HUES64 (cell line): ENCODE measurements around the gene FSD1.

ENCODE experiments used
- H3K27ac ChIP-seq: 2 replicates; pipeline ENCODE4 v1.7.0; 2013; ENCODE audit warnings: low read depth, low read length, inconsistent platforms
- H3K27me3 ChIP-seq: 2 replicates; pipeline ENCODE4 v1.6.1; 2013; ENCODE audit warnings: mild to moderate bottlenecking, low read length; ENCODE audit not compliant: insufficient read depth
- H3K36me3 ChIP-seq: 2 replicates; pipeline ENCODE4 v1.6.1; 2013; ENCODE audit warnings: mild to moderate bottlenecking, low read length; ENCODE audit not compliant: insufficient read depth
- H3K4me1 ChIP-seq: 2 replicates; pipeline ENCODE4 v1.6.1; 2013; ENCODE audit warnings: mild to moderate bottlenecking, low read length, moderate library complexity; ENCODE audit not compliant: insufficient read depth
- H3K4me3 ChIP-seq: 2 replicates; pipeline ENCODE4 v1.5.1; 2013; ENCODE audit warnings: mild to moderate bottlenecking, low read length, moderate library complexity
- H3K9ac ChIP-seq: 2 replicates; pipeline ENCODE4 v1.6.1; 2013; ENCODE audit warnings: mild to moderate bottlenecking, low read depth, low read length
- H3K9me3 ChIP-seq: 2 replicates; pipeline ENCODE4 v1.6.1; 2013; ENCODE audit warnings: low read depth, low read length; ENCODE audit not compliant: insufficient read depth
- WGBS: fragments of 150-250, 120-280 bp; methylation state at CpG from one replicate; pipeline ENCODE4 v1.1.7; 2013; ENCODE audit warnings: missing lambda C conversion rate; 5-methylcytosine and 5-hydroxymethylcytosine counted together

FSD1 gene

DNA sequence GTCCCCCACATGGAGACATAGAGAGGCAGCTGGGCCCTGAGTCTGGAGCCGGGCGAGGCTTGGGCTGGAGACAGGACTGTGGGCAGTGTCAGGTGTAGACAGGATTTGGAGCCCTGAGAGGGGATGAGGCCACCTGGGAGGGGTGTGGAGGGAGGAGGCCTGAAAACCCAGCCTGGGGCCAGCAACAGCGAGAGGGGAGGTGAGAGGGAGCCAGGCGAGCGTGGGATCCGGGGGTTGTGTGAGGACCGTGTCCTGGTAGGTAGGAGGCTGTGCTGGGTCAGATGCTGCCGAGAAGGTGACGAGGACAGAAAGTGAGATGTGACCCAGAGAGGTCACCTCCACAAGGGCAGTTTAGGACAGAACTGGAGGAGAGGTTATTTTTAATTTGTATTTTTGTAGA, 46.3 kb downstream of the FSD1 start:
- WGBS: 95% methylated on average over 9 of the region's 9 CpGs
- H3K27me3 ChIP-seq: no peaks in the 10 kb centered on the region
- H3K36me3 ChIP-seq: peaks cover 44% of the 10 kb centered on the region
- no peaks in the 10 kb centered on the region for H3K4me1 ChIP-seq
- H3K4me3 ChIP-seq: no peak overlapping the region
- H3K9me3 ChIP-seq: no peaks in the 10 kb centered on the region
- no peak overlapping the region for H3K9ac ChIP-seq
- H3K27ac ChIP-seq: no peak overlapping the region

DNA sequence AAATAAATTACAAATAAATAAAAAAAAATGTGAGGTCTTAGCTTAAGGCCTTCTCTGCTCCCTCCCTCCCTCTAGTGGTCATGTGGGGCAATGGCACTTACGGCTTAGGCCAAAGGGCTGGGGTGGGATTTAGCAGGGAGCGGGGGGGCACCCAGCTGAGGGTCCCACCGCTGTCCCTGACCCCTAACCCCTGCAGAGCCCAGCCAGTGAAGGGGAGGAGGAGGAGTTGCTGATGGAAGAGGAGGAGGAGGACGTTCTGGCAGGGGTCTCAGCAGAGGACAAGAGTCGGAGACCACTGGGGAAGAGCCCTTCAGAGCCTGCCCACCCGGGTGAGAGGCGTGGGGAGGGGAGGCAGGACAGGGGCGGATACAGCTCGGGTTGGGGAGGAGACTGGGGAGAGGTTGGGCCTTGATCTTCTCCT, 48.3 kb downstream of the FSD1 start:
- no peak overlapping the region for H3K27ac ChIP-seq
- H3K9ac ChIP-seq: no peak overlapping the region
- no peaks in the 10 kb centered on the region for H3K4me1 ChIP-seq
- H3K4me3 ChIP-seq: no peak overlapping the region
- no peaks in the 10 kb centered on the region for H3K9me3 ChIP-seq
- WGBS: 63% methylated on average over 8 of the region's 9 CpGs
- peaks cover 38% of the 10 kb centered on the region for H3K36me3 ChIP-seq
- H3K27me3 ChIP-seq: no peaks in the 10 kb centered on the region

DNA sequence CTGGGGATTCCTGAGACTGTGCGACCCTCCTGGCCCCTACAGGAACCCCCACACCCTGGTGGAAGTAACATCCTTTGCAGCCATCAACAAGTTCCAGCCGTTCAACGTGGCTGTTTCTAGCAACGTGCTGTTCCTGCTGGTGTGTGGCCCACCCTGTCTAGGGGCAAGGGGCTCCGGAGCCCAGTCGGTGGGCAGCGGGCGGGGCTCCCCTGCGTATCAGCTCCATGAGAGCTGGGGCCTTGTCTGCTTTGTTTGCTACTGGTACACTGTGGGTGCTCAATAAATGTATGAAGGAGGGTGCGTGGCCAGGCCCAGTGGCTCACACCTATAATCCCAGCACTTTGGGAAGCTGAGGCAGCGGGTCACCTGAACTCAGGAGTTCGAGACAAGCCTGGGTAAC, 49.9 kb downstream of the FSD1 start:
- 94% methylated on average over 12 of the region's 12 CpGs for whole genome bisulfite sequencing
- H3K27ac ChIP-seq: no peak overlapping the region
- no peak overlapping the region for H3K4me3 ChIP-seq
- no peaks in the 10 kb centered on the region for H3K27me3 ChIP-seq
- H3K36me3 ChIP-seq: peaks cover 42% of the 10 kb centered on the region
- no peaks in the 10 kb centered on the region for H3K9me3 ChIP-seq
- H3K4me1 ChIP-seq: no peaks in the 10 kb centered on the region
- no peak overlapping the region for H3K9ac ChIP-seq

DNA sequence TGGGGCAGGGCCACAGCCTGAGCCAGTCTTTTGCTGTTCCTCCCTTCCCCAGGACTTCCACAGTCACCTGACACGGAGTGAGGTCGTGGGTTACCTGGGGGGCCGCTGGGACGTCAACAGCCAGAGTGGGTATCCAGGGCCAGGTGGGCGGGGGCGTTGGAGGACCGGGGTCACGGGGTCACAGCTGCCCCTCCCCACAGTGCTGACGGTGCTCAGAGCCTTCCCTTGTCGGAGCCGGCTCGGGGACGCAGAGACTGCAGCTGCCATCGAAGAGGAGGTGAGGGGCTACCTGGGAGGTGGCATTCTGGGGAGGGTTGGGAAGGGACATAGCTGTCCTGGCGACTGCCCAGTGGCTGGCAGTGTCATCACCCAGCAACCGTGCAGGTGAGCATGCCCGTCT, 50.5 kb downstream of the FSD1 start:
- no peak overlapping the region for H3K27ac ChIP-seq
- peaks cover 44% of the 10 kb centered on the region for H3K36me3 ChIP-seq
- H3K9ac ChIP-seq: no peak overlapping the region
- WGBS: 93% methylated on average over 17 of the region's 17 CpGs
- no peaks in the 10 kb centered on the region for H3K4me1 ChIP-seq
- no peak overlapping the region for H3K4me3 ChIP-seq
- no peaks in the 10 kb centered on the region for H3K27me3 ChIP-seq
- no peaks in the 10 kb centered on the region for H3K9me3 ChIP-seq

DNA sequence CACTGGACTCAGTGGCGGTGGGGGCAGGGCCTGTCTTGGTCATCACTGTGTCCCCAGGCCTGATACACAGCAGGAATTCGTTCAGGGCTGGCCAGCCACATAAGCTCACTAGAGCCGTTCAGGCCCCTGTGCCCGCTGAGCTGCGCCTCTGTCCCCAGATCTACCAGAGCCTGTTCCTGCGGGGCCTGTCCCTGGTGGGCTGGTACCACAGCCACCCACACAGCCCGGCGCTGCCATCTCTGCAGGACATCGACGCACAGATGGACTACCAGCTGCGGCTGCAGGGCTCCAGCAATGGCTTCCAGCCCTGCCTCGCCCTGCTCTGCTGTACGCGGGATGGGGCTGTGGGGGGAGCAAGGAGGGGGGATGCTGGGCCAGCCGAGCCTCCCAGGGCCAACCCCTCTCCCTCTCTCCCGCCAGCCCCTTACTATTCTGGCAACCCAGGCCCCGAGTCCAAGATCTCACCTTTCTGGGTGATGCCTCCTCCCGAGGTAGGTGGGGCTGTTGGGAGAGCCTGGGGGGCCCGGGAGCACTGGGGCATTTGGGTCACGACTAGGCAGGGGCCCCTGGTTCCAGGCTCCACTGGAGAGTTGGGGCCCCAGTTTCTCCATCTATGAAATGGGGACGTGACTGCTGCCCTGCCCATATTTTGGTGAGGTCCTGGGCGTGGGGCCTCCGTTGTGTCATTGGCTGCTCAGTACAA, 52.8 kb downstream of the FSD1 start:
- Histone ChIP-seq H3K4me1 (no peaks in the 10 kb centered on the region), H3K27me3 (no peaks in the 10 kb centered on the region), H3K9ac (no peak overlapping the region), H3K27ac (no peak overlapping the region), H3K36me3 (peaks cover 49% of the 10 kb centered on the region), H3K9me3 (no peaks in the 10 kb centered on the region), H3K4me3 (no peak overlapping the region)
- WGBS: 95% methylated on average over 23 of the region's 23 CpGs

DNA sequence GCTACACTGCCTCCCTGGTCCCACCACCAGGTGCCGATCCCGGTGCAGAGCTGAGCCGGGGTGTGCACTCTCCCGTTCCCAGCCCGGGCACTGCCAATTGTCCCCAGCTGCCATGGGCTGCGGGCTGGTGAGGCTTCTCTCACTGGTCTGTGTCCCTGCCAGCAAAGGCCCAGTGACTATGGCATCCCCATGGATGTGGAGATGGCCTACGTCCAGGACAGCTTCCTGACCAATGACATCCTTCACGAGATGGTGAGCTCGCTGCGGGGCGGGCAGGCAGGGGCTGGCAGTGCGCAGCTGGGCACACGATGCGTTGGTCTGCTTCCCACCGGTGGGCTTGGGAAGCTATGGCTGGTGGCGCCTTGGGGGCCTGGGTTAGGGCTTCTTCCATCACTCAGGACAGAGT, 53.5 kb downstream of the FSD1 start:
- Histone ChIP-seq H3K36me3 (peaks cover 51% of the 10 kb centered on the region), H3K4me3 (no peak overlapping the region), H3K9me3 (no peaks in the 10 kb centered on the region), H3K27me3 (no peaks in the 10 kb centered on the region), H3K9ac (no peak overlapping the region), H3K27ac (no peak overlapping the region), H3K4me1 (no peaks in the 10 kb centered on the region)
- 94% methylated on average over 16 of the region's 16 CpGs for WGBS

DNA sequence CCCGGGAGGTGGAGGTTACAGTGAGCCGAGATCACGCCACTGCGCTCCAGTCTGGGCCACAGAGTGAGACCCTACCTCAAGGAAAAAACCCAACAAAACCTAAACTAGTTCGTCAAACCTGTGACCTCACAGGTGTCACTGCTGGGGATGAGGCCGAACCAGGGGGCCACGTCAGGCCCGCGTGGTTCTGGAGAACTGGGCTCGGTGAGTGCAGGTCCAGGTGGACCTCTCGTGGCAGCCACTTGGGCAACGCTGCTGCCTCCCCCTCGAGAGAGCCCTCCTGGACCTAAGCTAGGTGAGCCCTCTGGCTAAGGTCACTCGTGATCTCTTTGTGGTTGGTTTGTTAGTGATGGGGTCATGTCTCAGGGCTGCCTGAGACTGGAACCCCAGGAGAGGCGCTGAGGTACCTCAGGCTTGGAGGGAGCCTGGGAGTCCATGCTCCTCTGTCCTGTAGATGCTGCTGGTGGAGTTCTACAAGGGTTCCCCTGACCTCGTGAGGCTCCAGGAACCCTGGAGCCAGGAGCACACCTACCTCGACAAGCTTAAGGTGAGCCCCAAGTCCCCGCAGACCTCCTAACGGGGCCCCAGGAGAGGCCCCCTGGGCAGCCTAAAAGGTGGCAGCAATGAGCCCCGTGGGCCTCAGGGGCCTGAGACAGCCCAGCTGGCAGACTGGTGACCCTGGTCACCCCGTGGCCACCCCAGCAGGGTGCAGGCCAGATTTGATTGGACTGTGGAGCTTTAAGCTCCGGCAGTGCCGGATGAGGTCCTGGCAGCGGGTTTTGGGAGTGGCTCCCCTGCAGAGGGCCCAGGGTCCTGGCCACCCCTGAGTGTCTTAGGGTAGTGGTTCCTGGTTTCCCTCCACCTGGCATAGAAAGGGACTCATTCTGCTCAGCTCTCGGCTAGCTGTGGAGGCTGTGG, 54.6 kb downstream of the FSD1 start:
- no peaks in the 10 kb centered on the region for H3K4me1 ChIP-seq
- no peak overlapping the region for H3K9ac ChIP-seq
- no peaks in the 10 kb centered on the region for H3K27me3 ChIP-seq
- no peak overlapping the region for H3K27ac ChIP-seq
- no peak overlapping the region for H3K4me3 ChIP-seq
- H3K36me3 ChIP-seq: peaks cover 53% of the 10 kb centered on the region
- H3K9me3 ChIP-seq: no peaks in the 10 kb centered on the region
- 94% methylated on average over 25 of the region's 25 CpGs for WGBS

DNA sequence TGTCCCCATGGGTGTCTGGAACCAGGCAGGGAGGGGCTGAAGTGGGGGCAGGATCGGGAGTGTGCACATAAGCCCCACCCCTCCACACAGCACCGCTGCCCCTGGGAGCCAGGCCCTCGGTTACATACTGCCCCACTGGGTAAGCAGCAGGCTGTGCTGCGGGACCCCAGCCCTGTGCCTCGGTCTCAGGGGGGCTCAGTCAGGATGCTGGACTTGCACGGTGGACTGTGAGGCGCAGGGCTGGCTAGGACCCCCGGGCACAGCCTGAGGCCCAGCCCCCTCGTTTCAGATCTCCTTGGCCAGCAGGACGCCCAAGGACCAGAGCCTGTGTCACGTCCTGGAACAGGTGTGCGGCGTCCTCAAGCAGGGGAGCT, 55.2 kb downstream of the FSD1 start:
- peaks cover 51% of the 10 kb centered on the region for H3K36me3 ChIP-seq

DNA sequence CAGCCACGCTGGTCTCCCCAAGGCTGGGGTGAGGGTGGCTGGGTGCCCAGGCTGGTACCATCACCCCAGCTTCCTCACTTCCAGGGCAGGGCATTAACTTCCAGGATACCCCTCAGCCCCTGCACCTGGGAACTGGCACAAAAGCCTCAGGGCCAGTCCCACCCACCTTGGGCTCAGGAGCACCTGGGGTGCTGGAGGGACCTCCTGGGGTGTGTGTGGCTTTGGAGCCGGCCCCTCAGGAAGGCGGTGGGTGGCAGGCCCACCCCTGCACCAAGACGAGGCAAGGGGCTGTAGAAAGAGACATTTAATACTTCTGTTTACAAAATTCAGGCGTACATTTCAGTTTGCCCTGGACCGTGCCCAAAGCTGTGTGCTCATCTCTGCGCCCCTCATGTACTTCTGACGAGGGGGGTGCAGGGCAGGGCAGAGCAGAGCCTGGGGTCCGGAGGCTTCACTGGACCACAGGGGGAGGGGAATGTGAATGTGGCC, 55.7 kb downstream of the FSD1 start:
- 92% methylated on average over 9 of the region's 9 CpGs for WGBS
- Histone ChIP-seq H3K27ac (no peak overlapping the region), H3K4me1 (no peaks in the 10 kb centered on the region), H3K27me3 (no peaks in the 10 kb centered on the region), H3K4me3 (no peak overlapping the region), H3K9me3 (no peaks in the 10 kb centered on the region), H3K36me3 (peaks cover 51% of the 10 kb centered on the region), H3K9ac (no peak overlapping the region; the same call in 1 of the 2 replicates)

More for the DNA sequence above, 55.2 kb downstream of the FSD1 start:
- H3K27me3 ChIP-seq: no peaks in the 10 kb centered on the region
- no peak overlapping the region for H3K4me3 ChIP-seq
- no peak overlapping the region for H3K9ac ChIP-seq
- no peak overlapping the region for H3K27ac ChIP-seq
- H3K4me1 ChIP-seq: no peaks in the 10 kb centered on the region
- H3K9me3 ChIP-seq: no peaks in the 10 kb centered on the region
- 91% methylated on average over 13 of the region's 13 CpGs for WGBS

DNA sequence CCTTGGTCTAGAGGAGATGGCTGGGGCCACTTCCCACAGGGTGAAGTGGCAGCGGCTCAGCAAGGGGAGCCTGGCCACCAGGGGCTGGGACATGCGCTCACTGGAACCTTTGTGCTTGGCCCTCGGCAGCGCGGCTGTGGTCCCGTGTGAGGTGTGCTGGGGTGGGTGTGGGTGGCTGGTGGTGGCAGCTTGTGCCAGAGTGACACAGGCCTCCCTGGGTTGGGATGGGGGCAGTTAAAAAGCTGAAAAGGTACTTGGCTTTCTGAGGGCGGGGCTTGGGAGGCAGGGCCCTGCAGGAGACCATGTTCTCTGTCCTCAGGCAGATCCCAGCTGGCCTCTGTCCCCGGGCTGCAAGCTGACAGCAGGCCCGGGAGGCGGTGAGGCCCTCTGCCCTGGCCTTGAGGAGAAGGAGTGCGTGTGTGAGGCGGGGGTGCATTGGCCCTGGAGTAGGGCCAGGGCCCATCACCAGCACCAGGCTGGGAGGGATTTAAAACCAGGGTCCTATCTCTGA, 56.3 kb downstream of the FSD1 start:
- H3K36me3 ChIP-seq: peaks cover 55% of the 10 kb centered on the region
- no peaks in the 10 kb centered on the region for H3K27me3 ChIP-seq
- H3K9ac ChIP-seq: no peak overlapping the region; the same call in 1 of the 2 replicates
- no peaks in the 10 kb centered on the region for H3K9me3 ChIP-seq
- no peak overlapping the region for H3K4me3 ChIP-seq
- 80% methylated on average over 12 of the region's 12 CpGs for WGBS
- H3K4me1 ChIP-seq: no peaks in the 10 kb centered on the region
- H3K27ac ChIP-seq: peak overlapping the region; percentile 56; the same call in 1 of the 2 replicates
